HepG2 (cell line): Measurements from ENCODE around the gene SMTNL1. TPM values are rescaled to one million over a fixed set of nuclear protein-coding genes. Genes with fewer than 3 reads are reported as not detected.

ENCODE experiments used
- AGO2 ChIP-seq: fragments of 200-400 bp; formaldehyde crosslinking; optimal IDR thresholded peaks from 2 replicates; pipeline ENCODE3; 2017; ENCODE audit warnings: mild to moderate bottlenecking, low read depth, low read length, moderate library complexity
- CEBPB ChIP-seq: IDR thresholded peaks from 2 replicates; pipeline ENCODE4 v1.6.1; 2011; ENCODE audit warnings: low read depth, low read length, improper control_type of control experiment, borderline replicate concordance
- DNMT1 ChIP-seq: sonication (generic); formaldehyde crosslinking; IDR thresholded peaks from 2 replicates; pipeline ENCODE4 v1.5.1; 2020; ENCODE audit warnings: mild to moderate bottlenecking, missing genetic modification reagents
- GFI1 ChIP-seq: sonication (generic); formaldehyde crosslinking; IDR thresholded peaks from 2 replicates; pipeline ENCODE4 v1.5.0; 2020; ENCODE audit warnings: missing genetic modification reagents, mild to moderate bottlenecking, borderline replicate concordance
- IRX3 ChIP-seq: sonication (generic); formaldehyde crosslinking; IDR thresholded peaks from 2 replicates; pipeline ENCODE4 v1.8.1; 2023; ENCODE audit warnings: mild to moderate bottlenecking, low read depth, missing genetic modification reagents, borderline replicate concordance
- KLF12 ChIP-seq: sonication (generic); formaldehyde crosslinking; IDR thresholded peaks from 2 replicates; pipeline ENCODE4 v1.4.0; 2020; ENCODE audit warnings: missing genetic modification reagents, borderline replicate concordance
- NR2F1 ChIP-seq, 2 experiments: fragments of 450-650 bp in 1 of 2; formaldehyde crosslinking in 1 of 2; IDR thresholded peaks; 2 replicates each; pipeline versions ENCODE4 v1.5.0 to v1.6.1; 2016 to 2020; ENCODE audit warnings: mild to moderate bottlenecking in 1 of 2, missing compliant biosample characterization in 1 of 2, missing genetic modification reagents in 1 of 2, moderate library complexity in 1 of 2
- NRL ChIP-seq: sonication (generic); formaldehyde crosslinking; IDR thresholded peaks from 2 replicates; pipeline ENCODE4 v1.5.0; 2020; ENCODE audit warnings: missing genetic modification reagents, mild to moderate bottlenecking, moderate library complexity, borderline replicate concordance
- PHF21A ChIP-seq: sonication (generic); formaldehyde crosslinking; IDR thresholded peaks from 2 replicates; pipeline ENCODE4 v1.5.0; 2020; ENCODE audit warnings: mild to moderate bottlenecking, missing genetic modification reagents
- RAD21 ChIP-seq: fragments of 450-650 bp; formaldehyde crosslinking; IDR thresholded peaks from 2 replicates; pipeline ENCODE4 v1.5.0; 2020; ENCODE audit warnings: mild to moderate bottlenecking
- RORA ChIP-seq: sonication (generic); formaldehyde crosslinking; IDR thresholded peaks from 2 replicates; pipeline ENCODE4 v1.5.0; 2020; ENCODE audit warnings: mild to moderate bottlenecking, missing genetic modification reagents, moderate library complexity
- SAP130 ChIP-seq: IDR thresholded peaks from 2 replicates; pipeline ENCODE4 v1.6.1; 2016; ENCODE audit warnings: low read depth
- TEAD2 ChIP-seq: sonication (generic); formaldehyde crosslinking; IDR thresholded peaks from 2 replicates; pipeline ENCODE4 v1.9.0; 2021; ENCODE audit warnings: missing genetic modification reagents
- ZKSCAN5 ChIP-seq: sonication (generic); formaldehyde crosslinking; IDR thresholded peaks from 2 replicates; pipeline ENCODE4 v1.5.1; 2020; ENCODE audit warnings: mild to moderate bottlenecking, missing genetic modification reagents
- ZNF24 ChIP-seq: fragments of 450-650 bp; IDR thresholded peaks from 2 replicates; pipeline ENCODE4 v1.6.1; 2017; ENCODE audit warnings: antibody characterized with exemption, mild to moderate bottlenecking
- ZNF260 ChIP-seq: sonication (generic); formaldehyde crosslinking; IDR thresholded peaks from 2 replicates; pipeline ENCODE4 v1.4.0; 2020; ENCODE audit warnings: missing genetic modification reagents, low read depth, mild to moderate bottlenecking, borderline replicate concordance
- ZNF749 ChIP-seq: sonication (generic); formaldehyde crosslinking; IDR thresholded peaks from 2 replicates; pipeline ENCODE4 v1.8.0; 2022; ENCODE audit warnings: mild to moderate bottlenecking, missing genetic modification reagents, moderate library complexity, borderline replicate concordance
- ZSCAN29 ChIP-seq: sonication (generic); formaldehyde crosslinking; conservative IDR thresholded peaks from 2 replicates; pipeline ENCODE4 v1.4.0; 2020; ENCODE audit warnings: mild to moderate bottlenecking, missing genetic modification reagents
- ZZZ3 ChIP-seq: sonication (generic); formaldehyde crosslinking; IDR thresholded peaks from 2 replicates; pipeline ENCODE4 v1.4.0; 2020; ENCODE audit warnings: missing genetic modification reagents, mild to moderate bottlenecking, borderline replicate concordance
- polyA plus RNA-seq, 8 experiments: library from polyadenylated mRNA; depleted of rRNA in 3 of 8; stranded (reverse) in 7 of 8; unstranded in 1 of 8; fragments of >200 nt; fragmentation: Illumina TruSeq in 4 of 8; extraction: Trizol in 4 of 8; gene quantifications; 2 replicates each; pipeline versions ENCODE4 v1.2.1 to v1.2.3, GENCODE V29; 2011 to 2016; ENCODE audit warnings: low read depth in 4 of 8, missing spikeins in 1 of 8, mixed read lengths in 1 of 8; ENCODE audit not compliant: insufficient read depth in 1 of 8
- total RNA-seq, 5 experiments: library from RNA; depleted of rRNA; stranded (reverse); fragments of >200 nt; fragmentation: Illumina TruSeq; extraction: Trizol; gene quantifications; 2 replicates each; pipeline ENCODE4 v1.2.3, GENCODE V29; 2016; ENCODE audit warnings: low read depth in 1 of 5
- TF ChIP-seq, protein P1 (sequence below): sonication (generic); formaldehyde crosslinking; IDR thresholded peaks from 2 replicates; pipeline ENCODE4 v1.4.0; 2020; ENCODE audit warnings: mild to moderate bottlenecking, missing genetic modification reagents
- TF ChIP-seq, protein P2 (sequence below): sonication (generic); formaldehyde crosslinking; IDR thresholded peaks from 2 replicates; pipeline ENCODE4 v1.5.1; 2020; ENCODE audit warnings: mild to moderate bottlenecking, missing genetic modification reagents, borderline replicate concordance
- TF ChIP-seq, protein P3 (sequence below): sonication (generic); formaldehyde crosslinking; IDR thresholded peaks from 2 replicates; pipeline ENCODE4 v1.5.0; 2020; ENCODE audit warnings: missing genetic modification reagents
- TF ChIP-seq, protein P4 (sequence below): sonication (generic); formaldehyde crosslinking; IDR thresholded peaks from 2 replicates; pipeline ENCODE4 v1.5.0; 2020; ENCODE audit warnings: mild to moderate bottlenecking, missing genetic modification reagents
- TF ChIP-seq, protein P5 (sequence below): sonication (generic); formaldehyde crosslinking; IDR thresholded peaks from 2 replicates; pipeline ENCODE4 v1.5.0; 2020; ENCODE audit warnings: mild to moderate bottlenecking, missing genetic modification reagents

SMTNL1 gene
- total and polyA plus RNA-seq, 2 of the 13 experiments (the other 11 are each of a cell fraction or from before 2014, with no cell fraction given), result 0.04 TPM; not detected in 1

DNA sequence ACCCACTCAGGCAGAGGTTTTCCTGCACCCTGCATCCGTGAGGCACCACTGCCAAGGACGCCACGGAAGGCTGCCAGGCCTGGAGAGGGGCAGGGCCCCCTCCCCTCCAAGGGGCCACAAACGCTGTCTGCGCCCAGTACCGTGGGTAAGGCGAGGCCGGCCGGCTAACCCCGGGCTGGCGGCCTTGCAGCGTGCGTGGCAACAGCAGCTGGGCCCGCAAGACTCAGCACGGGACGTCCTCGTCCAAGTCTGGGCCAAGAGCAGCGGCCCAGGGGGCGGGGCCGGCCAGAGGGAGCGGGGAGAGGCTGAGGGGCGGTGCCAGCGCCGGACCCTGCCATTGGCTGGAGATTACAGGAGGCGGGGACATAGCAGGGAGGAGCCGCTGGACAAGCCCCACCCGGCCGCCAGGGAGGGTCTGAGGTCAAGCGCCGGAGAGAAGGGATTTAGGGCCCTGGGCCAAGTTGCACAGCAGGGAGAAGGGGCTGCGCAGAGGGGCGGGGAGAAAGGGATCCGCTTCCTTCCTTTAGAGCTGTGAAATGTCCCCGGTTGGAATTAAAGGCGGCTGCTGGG lies 37.9 kb upstream of the SMTNL1 start (continued):
- no peak for TF ChIP-seq ZNF24
- TF ChIP-seq CEBPB, result no peak
- no peak for TF ChIP-seq NR2F1 (CRISPR knock-in tag; IDR thresholded peaks at IDR 0.05)
- peak; percentile 32; the same call in 1 of the 2 replicates for TF ChIP-seq PHF21A (CRISPR knock-in tag)
- TF ChIP-seq ZKSCAN5, result no peak
- peak; percentile 44 for TF ChIP-seq SAP130 (CRISPR knock-in tag)
- TF ChIP-seq, protein P1, sequence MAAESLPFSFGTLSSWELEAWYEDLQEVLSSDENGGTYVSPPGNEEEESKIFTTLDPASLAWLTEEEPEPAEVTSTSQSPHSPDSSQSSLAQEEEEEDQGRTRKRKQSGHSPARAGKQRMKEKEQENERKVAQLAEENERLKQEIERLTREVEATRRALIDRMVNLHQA (CRISPR knock-in tag), result no peak
- TF ChIP-seq RORA (CRISPR knock-in tag), result no peak
- TF ChIP-seq, protein P2, sequence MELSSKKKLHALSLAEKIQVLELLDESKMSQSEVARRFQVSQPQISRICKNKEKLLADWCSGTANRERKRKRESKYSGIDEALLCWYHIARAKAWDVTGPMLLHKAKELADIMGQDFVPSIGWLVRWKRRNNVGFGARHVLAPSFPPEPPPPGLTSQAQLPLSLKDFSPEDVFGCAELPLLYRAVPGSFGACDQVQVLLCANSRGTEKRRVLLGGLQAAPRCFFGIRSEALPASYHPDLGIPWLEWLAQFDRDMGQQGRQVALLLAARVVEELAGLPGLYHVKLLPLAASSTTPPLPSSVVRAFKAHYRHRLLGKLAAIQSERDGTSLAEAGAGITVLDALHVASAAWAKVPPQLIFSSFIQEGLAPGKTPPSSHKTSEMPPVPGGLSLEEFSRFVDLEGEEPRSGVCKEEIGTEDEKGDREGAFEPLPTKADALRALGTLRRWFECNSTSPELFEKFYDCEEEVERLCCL (CRISPR knock-in tag), result no peak
- TF ChIP-seq ZZZ3 (CRISPR knock-in tag), result no peak
- TF ChIP-seq, protein P3, sequence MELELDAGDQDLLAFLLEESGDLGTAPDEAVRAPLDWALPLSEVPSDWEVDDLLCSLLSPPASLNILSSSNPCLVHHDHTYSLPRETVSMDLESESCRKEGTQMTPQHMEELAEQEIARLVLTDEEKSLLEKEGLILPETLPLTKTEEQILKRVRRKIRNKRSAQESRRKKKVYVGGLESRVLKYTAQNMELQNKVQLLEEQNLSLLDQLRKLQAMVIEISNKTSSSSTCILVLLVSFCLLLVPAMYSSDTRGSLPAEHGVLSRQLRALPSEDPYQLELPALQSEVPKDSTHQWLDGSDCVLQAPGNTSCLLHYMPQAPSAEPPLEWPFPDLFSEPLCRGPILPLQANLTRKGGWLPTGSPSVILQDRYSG (CRISPR knock-in tag), result no peak
- TF ChIP-seq AGO2, result peak; percentile 91
- 0 out of 2 replicates have a peak, but pooled peaks have one; percentile 23 for TF ChIP-seq IRX3 (CRISPR knock-in tag)
- no peak for TF ChIP-seq DNMT1 (CRISPR knock-in tag)
- no peak for TF ChIP-seq ZSCAN29
- TF ChIP-seq, protein P4, sequence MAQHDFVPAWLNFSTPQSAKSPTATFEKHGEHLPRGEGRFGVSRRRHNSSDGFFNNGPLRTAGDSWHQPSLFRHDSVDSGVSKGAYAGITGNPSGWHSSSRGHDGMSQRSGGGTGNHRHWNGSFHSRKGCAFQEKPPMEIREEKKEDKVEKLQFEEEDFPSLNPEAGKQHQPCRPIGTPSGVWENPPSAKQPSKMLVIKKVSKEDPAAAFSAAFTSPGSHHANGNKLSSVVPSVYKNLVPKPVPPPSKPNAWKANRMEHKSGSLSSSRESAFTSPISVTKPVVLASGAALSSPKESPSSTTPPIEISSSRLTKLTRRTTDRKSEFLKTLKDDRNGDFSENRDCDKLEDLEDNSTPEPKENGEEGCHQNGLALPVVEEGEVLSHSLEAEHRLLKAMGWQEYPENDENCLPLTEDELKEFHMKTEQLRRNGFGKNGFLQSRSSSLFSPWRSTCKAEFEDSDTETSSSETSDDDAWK (CRISPR knock-in tag), result no peak
- TF ChIP-seq NRL, result no peak
- 0 out of 2 replicates have a peak, but pooled peaks have one; percentile 9 for TF ChIP-seq KLF12 (CRISPR knock-in tag)
- TF ChIP-seq, protein P5, sequence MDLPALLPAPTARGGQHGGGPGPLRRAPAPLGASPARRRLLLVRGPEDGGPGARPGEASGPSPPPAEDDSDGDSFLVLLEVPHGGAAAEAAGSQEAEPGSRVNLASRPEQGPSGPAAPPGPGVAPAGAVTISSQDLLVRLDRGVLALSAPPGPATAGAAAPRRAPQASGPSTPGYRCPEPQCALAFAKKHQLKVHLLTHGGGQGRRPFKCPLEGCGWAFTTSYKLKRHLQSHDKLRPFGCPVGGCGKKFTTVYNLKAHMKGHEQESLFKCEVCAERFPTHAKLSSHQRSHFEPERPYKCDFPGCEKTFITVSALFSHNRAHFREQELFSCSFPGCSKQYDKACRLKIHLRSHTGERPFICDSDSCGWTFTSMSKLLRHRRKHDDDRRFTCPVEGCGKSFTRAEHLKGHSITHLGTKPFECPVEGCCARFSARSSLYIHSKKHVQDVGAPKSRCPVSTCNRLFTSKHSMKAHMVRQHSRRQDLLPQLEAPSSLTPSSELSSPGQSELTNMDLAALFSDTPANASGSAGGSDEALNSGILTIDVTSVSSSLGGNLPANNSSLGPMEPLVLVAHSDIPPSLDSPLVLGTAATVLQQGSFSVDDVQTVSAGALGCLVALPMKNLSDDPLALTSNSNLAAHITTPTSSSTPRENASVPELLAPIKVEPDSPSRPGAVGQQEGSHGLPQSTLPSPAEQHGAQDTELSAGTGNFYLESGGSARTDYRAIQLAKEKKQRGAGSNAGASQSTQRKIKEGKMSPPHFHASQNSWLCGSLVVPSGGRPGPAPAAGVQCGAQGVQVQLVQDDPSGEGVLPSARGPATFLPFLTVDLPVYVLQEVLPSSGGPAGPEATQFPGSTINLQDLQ (CRISPR knock-in tag), result no peak
- TF ChIP-seq ZNF749, result no peak
- TF ChIP-seq TEAD2 (CRISPR knock-in tag), result no peak
- no peak for TF ChIP-seq GFI1
- TF ChIP-seq RAD21, result peak; percentile 24; the same call in 1 of the 2 replicates
- TF ChIP-seq ZNF260, result no peak
